Peyer's patch (tissue), 4 donors: ENCODE measurements around the gene VAV2. TPM values are rescaled to one million over a fixed set of nuclear protein-coding genes. Genes with fewer than 3 reads are reported as not detected.
A peak's percentile ranks its signal among the peaks of the same experiment; 100 is the strongest.

ENCODE experiments used
- DNase-seq, 3 donors: peaks; one replicate each; pipeline ENCODE4 v3.0.0-alpha.2; 2017 to 2019
- H3K27ac ChIP-seq, 4 donors: fragments of 200-600 bp; sonication (generic); one replicate each; pipeline ENCODE4 v1.5.1; 2016 to 2019
- H3K27me3 ChIP-seq, 2 donors: fragments of 200-600 bp; sonication (generic); one replicate each; pipeline ENCODE4 v1.5.1; 2019
- H3K36me3 ChIP-seq, 3 donors: fragments of 200-600 bp; sonication (generic); one replicate each; pipeline ENCODE4 v1.5.1; 2016 to 2019
- H3K4me1 ChIP-seq, 4 donors: fragments of 200-600 bp; sonication (generic); one replicate each; pipeline ENCODE4 v1.5.1; 2016 to 2019
- H3K4me3 ChIP-seq, 4 donors: fragments of 200-600 bp; sonication (generic); 1 replicate in 3 of 4; 2 replicates in 1 of 4; pipeline ENCODE4 v1.5.1; 2016 to 2019; ENCODE audit warnings: mild to moderate bottlenecking in 1 of 4
- H3K9me3 ChIP-seq, 4 donors: fragments of 200-600 bp; sonication (generic); one replicate each; pipeline ENCODE4 v1.5.1; 2016 to 2019; ENCODE audit warnings: mild to moderate bottlenecking in 1 of 4
- POLR2A ChIP-seq, 2 donors: fragments of 450-650 bp; IDR thresholded peaks; one replicate each; pipeline ENCODE4 v1.5.1; 2017; ENCODE audit warnings: antibody characterized with exemption in 2 of 2, mild to moderate bottlenecking in 2 of 2, moderate library complexity in 2 of 2
- total RNA-seq, 4 donors: library from RNA; depleted of rRNA; stranded (reverse); fragments of >200 nt; gene quantifications; one replicate each; pipeline ENCODE4 v1.1.0, GENCODE V29; 2016
- TF ChIP-seq, protein P1 (sequence below), 6 experiments: fragments of 450-650 bp in 4 of 6; fragments of 200-600 bp in 2 of 6; sonication (generic) in 1 of 6; IDR thresholded peaks; one replicate each; pipeline ENCODE4 v1.5.1; 2017 to 2019; ENCODE audit warnings: antibody characterized with exemption in 6 of 6, mild to moderate bottlenecking in 3 of 6, moderate library complexity in 1 of 6

The VAV2 gene
- total RNA-seq, 4 donors from 2014 or later = 47.9 to 61.8 (median 58.9) TPM

DNA sequence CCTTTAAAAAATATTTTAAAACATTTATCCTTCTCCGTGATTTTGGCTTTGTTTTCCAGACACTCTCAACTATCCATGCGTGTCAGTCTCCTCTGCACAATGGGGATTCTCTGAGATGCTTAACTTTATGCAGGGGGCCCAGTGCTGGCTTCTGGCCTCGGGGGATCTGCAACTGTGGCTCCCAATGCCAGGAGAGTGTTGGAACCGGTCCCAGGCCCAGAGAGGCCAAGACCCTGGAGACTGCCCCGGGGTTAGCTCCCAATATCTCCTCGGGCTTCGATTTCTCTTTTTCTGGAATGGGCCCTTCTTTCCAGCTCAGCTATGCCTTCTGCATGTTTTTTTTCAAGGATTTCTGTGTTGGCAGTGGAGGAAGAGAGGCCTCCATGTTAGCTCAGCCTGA, 233.9 kb downstream of the VAV2 start:
- H3K27ac ChIP-seq = no peak overlapping the region
- H3K4me3 ChIP-seq = no peak overlapping the region
- H3K9me3 ChIP-seq = no peaks in the 10 kb centered on the region
- no peaks in the 10 kb centered on the region for H3K27me3 ChIP-seq
- peak in 1 of 3 donors; percentile 42 for DNase-seq
- no peaks in the 10 kb centered on the region for H3K4me1 ChIP-seq
- no peak for TF ChIP-seq POLR2A (IDR thresholded peaks at IDR 0.05)
- TF ChIP-seq, protein P1, sequence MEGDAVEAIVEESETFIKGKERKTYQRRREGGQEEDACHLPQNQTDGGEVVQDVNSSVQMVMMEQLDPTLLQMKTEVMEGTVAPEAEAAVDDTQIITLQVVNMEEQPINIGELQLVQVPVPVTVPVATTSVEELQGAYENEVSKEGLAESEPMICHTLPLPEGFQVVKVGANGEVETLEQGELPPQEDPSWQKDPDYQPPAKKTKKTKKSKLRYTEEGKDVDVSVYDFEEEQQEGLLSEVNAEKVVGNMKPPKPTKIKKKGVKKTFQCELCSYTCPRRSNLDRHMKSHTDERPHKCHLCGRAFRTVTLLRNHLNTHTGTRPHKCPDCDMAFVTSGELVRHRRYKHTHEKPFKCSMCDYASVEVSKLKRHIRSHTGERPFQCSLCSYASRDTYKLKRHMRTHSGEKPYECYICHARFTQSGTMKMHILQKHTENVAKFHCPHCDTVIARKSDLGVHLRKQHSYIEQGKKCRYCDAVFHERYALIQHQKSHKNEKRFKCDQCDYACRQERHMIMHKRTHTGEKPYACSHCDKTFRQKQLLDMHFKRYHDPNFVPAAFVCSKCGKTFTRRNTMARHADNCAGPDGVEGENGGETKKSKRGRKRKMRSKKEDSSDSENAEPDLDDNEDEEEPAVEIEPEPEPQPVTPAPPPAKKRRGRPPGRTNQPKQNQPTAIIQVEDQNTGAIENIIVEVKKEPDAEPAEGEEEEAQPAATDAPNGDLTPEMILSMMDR (IDR thresholded peaks at IDR 0.05) = no peak
- peaks cover 0 to 5% (median 0%) of the 10 kb centered on the region in 3 donors for H3K36me3 ChIP-seq

DNA sequence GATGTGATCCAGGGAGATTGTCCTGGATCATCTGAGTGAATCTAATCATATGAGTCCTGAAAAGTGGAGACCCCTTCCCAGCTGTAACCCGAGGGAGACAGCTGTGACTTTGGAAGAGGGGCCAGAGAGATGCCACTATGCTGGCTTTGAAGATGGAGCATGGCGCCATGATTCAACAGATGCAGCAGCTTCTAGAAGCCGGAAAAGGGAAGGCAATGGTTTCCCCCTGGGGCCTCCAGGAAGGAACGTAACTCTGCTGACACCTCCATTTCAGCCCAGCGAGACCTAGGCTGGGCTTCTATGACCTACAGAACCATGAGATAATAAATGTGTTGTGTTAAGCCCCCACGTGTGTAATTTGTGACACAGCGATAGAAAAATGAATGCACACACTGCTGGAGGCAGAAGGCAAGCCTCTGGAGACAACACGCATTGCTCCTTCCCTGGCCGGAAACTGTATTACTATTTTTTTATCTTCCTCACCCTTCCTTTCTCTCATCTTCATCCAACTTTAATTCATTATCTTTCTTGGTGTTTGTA, 237.4 kb downstream of the VAV2 start:
- no peaks in the 10 kb centered on the region for H3K9me3 ChIP-seq
- H3K36me3 ChIP-seq = no peaks in the 10 kb centered on the region
- no peaks in the 10 kb centered on the region for H3K4me1 ChIP-seq
- no peak overlapping the region for H3K4me3 ChIP-seq
- H3K27ac ChIP-seq = no peak overlapping the region
- no peak for DNase-seq
- TF ChIP-seq, protein P1 (IDR thresholded peaks at IDR 0.05) = no peak
- TF ChIP-seq POLR2A (IDR thresholded peaks at IDR 0.05) = no peak
- H3K27me3 ChIP-seq = no peaks in the 10 kb centered on the region

DNA sequence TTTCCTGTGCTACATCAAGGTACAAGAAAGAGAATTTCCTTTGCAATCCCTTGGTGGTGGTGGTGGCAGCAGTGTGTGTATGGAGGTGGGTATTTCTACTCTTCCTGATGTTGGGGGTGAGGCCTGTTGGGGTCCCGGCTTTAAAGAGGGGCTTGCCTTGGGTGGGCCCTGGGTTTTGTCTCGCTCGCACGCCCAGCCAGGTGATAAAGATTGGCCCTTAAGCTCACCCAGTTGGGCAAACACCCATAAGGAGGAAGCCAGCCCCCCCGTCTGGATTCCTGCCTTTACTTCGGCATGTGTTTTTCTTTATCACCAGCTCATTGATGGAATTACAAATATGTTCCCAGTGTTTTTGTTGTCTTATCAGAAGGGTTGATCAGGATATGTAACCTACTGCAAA, 237.9 kb downstream of the VAV2 start:
- no peak overlapping the region for H3K27ac ChIP-seq
- H3K36me3 ChIP-seq = no peaks in the 10 kb centered on the region
- H3K27me3 ChIP-seq = no peaks in the 10 kb centered on the region
- no peak for TF ChIP-seq POLR2A (IDR thresholded peaks at IDR 0.05)
- TF ChIP-seq, protein P1 (IDR thresholded peaks at IDR 0.05) = no peak
- H3K4me3 ChIP-seq = no peak overlapping the region
- DNase-seq = peak in 1 of 3 donors; percentile 32
- H3K4me1 ChIP-seq = no peaks in the 10 kb centered on the region
- H3K9me3 ChIP-seq = no peaks in the 10 kb centered on the region

DNA sequence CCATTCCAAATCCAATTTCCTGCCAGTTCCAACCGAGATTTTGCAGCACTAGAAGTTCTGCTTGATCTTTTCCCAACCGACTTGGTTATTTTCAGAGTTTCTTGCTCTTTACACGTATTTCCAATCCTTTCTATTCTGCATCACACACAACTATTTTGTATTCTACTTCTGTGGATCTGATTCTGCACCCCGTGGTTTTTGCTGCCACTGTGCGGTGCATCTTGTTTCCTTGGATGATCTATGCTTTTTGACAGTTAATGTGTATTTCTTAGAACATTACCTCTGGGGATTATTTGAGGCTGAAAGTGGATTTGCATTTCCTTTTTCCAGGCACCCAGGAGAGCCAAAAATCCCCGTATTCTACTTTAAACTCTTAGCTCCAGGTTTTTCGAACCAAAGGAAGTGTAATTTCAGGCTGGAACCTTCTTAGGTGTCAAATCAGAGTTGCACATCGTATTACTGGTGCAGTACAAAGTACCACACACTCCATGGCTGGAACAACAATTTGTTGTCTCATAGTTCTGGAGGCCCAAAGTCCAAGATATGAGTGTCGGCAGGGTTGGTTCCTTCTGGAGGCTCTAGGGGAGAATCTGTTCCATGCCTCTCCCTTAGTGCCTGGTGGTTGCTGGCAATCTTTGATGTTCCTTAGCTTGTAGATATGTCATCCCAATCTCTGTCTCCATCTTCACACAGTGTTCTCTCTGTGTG, 239.2 kb downstream of the VAV2 start:
- H3K36me3 ChIP-seq = no peaks in the 10 kb centered on the region
- DNase-seq = peak in 1 of 3 donors; percentile 29
- TF ChIP-seq POLR2A (IDR thresholded peaks at IDR 0.05) = no peak
- TF ChIP-seq, protein P1 (IDR thresholded peaks at IDR 0.05) = no peak
- H3K9me3 ChIP-seq = no peaks in the 10 kb centered on the region
- no peaks in the 10 kb centered on the region for H3K27me3 ChIP-seq
- no peaks in the 10 kb centered on the region for H3K4me1 ChIP-seq
- no peak overlapping the region for H3K4me3 ChIP-seq
- H3K27ac ChIP-seq = no peak overlapping the region

DNA sequence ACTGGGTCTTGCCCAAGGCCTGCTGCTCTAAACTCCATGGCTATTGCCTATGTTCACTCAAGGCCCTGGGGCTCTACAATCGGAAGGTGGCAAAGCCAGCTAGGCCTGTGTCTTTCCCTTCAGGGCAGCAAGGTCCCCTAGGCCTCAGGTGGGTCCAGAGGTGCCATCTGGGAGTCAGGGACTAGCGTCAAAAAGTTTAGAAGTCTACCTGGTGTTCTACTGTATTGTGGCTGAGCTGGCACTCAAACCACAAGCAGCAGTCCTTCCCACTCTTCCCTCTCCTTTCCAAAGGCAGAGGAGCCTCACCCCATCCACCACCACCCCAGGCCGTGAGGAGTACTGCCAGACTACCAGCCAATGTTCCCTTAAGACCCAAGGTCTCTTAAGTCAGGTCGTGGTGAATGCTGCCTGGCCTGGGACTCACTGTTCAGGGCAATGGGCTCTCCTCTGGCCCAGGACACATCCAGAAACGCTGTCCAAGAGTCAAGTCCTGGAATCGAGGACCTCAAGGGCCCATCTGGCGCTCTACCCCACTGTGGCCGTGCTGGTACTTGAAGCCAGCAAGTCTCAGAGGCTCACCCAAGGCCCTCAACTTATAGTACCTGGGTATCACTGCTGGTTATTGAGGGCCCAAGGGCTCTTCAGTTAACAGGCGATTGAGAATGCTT, 241.0 kb downstream of the VAV2 start:
- Histone ChIP-seq H3K4me3 (no peak overlapping the region), H3K9me3 (no peaks in the 10 kb centered on the region), H3K36me3 (no peaks in the 10 kb centered on the region), H3K27ac (no peak overlapping the region), H3K4me1 (no peaks in the 10 kb centered on the region), H3K27me3 (no peaks in the 10 kb centered on the region)
- TF ChIP-seq, protein P1 (IDR thresholded peaks at IDR 0.05) = no peak
- TF ChIP-seq POLR2A (IDR thresholded peaks at IDR 0.05) = no peak
- peak in 1 of 3 donors; percentile 30 for DNase-seq
